Measurements from ENCODE around the gene F2RL3.

Gene F2RL3

DNA sequence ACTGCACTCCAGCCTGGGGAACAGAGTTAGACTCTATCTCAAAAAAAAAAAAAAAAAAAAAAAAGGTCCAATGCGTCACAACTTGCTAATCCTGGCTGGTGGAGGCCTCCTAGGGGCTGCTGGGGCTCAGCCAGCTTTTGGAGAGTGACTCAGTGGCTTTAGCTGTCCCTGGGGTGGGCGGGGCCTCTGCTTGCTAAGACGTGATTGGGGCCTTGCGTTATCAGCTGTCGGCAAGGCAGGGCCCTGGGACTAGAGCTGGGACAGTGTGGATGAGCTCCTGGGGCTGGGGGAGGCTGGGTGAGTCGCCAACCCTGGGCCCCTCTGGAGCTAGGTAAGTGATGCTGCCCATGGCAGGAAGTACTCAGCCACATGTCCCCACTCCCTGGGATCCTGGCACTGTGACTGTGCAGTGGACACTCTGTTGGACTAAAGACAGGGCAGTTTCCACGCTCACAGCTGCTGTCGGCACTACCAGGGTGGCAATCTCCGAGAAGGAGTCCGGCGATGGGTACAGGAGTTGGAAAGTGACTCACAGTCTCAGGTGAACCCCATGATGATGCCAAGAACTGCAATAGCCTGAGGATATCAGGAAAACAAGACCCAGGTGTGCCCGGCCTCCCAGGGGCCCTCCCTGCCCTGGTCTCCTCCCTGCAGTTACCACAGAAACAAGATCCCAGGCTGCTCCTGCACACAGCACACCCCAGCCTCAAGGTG lies 32.2 kb downstream of the F2RL3 start:
- no peaks in the 10 kb centered on the region for H3K36me3 ChIP-seq (ENCODE audit: control insufficient read depth, insufficient read depth, low read length)
- H3K9me3 ChIP-seq (ENCODE audit: control insufficient read depth, low read length) = no peaks in the 10 kb centered on the region
- H3K27me3 ChIP-seq (replicated peaks; ENCODE audit: control insufficient read depth, insufficient read depth, low read length, poor library complexity, severe bottlenecking) = no peaks in the 10 kb centered on the region
- H3K27ac ChIP-seq (ENCODE audit: insufficient read depth, low read length, poor library complexity, severe bottlenecking) = no peak overlapping the region
- no peaks in the 10 kb centered on the region for H3K4me1 ChIP-seq (ENCODE audit: control insufficient read depth, insufficient read depth, low read length, poor library complexity, severe bottlenecking)
- no peak overlapping the region for H3K4me3 ChIP-seq (ENCODE audit: insufficient read depth, low read depth, low read length, poor library complexity, severe bottlenecking)
- no peak for DNase-seq

DNA sequence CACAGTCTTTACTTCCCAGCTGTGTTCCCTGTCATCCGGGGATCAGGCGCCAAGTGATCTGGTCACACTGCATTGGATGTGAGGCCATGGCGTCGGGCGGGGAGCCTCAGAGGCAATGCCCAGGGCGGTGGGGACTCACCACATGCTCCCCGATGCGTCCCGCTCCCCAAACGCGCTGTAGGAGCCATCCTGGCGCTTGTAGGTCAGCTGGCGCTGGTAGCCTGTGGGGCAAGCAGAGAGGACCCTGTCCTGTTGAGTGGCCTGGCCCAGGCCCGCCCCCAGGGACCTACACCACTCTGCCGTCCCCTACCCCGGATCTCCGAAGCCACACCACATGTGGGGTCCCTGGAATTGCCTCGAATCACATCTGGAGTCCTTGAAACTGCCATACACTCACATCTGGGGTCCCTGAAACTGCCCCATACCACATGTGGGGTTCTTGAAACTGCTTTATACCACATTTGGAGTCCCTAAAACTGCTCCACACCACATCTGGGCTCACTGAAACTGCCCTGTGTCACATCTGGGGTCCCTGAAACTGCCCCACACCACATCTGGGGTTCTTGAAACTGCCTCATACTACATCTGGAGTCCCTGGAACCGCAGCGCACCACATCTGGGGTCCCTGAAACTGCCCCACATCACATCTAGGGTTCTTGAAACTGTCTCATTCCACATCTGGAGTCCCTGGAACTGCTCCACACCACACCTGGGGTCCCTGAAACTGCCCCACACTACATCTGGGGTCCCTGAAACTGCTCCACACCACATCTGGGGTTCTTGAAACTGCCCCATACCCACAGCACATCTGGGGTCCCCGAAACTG lies 33.2 kb downstream of the F2RL3 start:
- H3K27ac ChIP-seq (ENCODE audit: insufficient read depth, low read length, poor library complexity, severe bottlenecking) = no peak overlapping the region
- no peak for DNase-seq
- H3K27me3 ChIP-seq (replicated peaks; ENCODE audit: control insufficient read depth, insufficient read depth, low read length, poor library complexity, severe bottlenecking) = no peaks in the 10 kb centered on the region
- H3K9me3 ChIP-seq (ENCODE audit: control insufficient read depth, low read length) = no peaks in the 10 kb centered on the region
- H3K4me1 ChIP-seq (ENCODE audit: control insufficient read depth, insufficient read depth, low read length, poor library complexity, severe bottlenecking) = no peaks in the 10 kb centered on the region
- H3K4me3 ChIP-seq (ENCODE audit: insufficient read depth, low read depth, low read length, poor library complexity, severe bottlenecking) = no peak overlapping the region
- H3K36me3 ChIP-seq (ENCODE audit: control insufficient read depth, insufficient read depth, low read length) = no peaks in the 10 kb centered on the region

DNA sequence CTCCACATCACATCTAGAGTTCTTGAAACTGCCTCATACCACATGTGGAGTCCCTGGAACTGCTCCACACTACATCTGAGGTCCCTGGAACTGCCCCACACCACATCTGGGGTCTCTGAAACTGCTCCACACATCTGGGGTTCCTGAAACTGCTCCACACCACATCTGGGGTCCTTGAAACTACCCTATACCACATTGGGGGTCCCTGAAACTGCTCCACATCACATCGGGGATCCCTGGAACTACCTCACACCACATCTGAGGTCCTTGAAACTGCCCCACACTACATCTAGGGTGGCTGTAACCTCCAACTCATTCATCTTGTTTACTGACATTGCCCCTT lies 33.8 kb downstream of the F2RL3 start:
- no peak overlapping the region for H3K4me3 ChIP-seq (ENCODE audit: insufficient read depth, low read depth, low read length, poor library complexity, severe bottlenecking)
- H3K36me3 ChIP-seq (ENCODE audit: control insufficient read depth, insufficient read depth, low read length) = no peaks in the 10 kb centered on the region
- no peaks in the 10 kb centered on the region for H3K4me1 ChIP-seq (ENCODE audit: control insufficient read depth, insufficient read depth, low read length, poor library complexity, severe bottlenecking)
- no peaks in the 10 kb centered on the region for H3K27me3 ChIP-seq (replicated peaks; ENCODE audit: control insufficient read depth, insufficient read depth, low read length, poor library complexity, severe bottlenecking)
- DNase-seq = no peak
- H3K27ac ChIP-seq (ENCODE audit: insufficient read depth, low read length, poor library complexity, severe bottlenecking) = no peak overlapping the region
- no peaks in the 10 kb centered on the region for H3K9me3 ChIP-seq (ENCODE audit: control insufficient read depth, low read length)

DNA sequence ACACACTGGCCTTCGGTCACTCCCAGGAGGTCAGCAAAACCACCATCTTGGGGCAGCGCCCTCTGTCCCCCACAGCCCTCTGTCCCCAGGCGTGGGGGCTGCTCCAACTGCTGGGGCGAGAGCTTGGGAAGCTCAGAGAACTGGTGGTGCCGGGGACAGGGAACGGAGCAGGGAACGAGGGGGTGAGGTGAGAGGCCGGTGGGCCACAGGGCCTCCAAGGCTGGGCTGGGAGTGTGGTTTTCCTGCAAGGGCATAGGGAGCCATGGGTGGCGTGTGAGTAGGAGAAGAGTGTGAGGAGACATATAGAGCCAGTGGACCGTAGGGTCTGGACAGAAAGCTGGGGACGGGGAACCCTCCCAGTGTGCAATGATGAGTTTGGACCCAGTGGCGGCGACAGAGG lies 34.1 kb downstream of the F2RL3 start:
- H3K4me1 ChIP-seq (ENCODE audit: control insufficient read depth, insufficient read depth, low read length, poor library complexity, severe bottlenecking) = no peaks in the 10 kb centered on the region
- no peaks in the 10 kb centered on the region for H3K36me3 ChIP-seq (ENCODE audit: control insufficient read depth, insufficient read depth, low read length)
- no peak for DNase-seq
- no peak overlapping the region for H3K4me3 ChIP-seq (ENCODE audit: insufficient read depth, low read depth, low read length, poor library complexity, severe bottlenecking)
- H3K27me3 ChIP-seq (replicated peaks; ENCODE audit: control insufficient read depth, insufficient read depth, low read length, poor library complexity, severe bottlenecking) = no peaks in the 10 kb centered on the region
- H3K27ac ChIP-seq (ENCODE audit: insufficient read depth, low read length, poor library complexity, severe bottlenecking) = no peak overlapping the region
- H3K9me3 ChIP-seq (ENCODE audit: control insufficient read depth, low read length) = no peaks in the 10 kb centered on the region

DNA sequence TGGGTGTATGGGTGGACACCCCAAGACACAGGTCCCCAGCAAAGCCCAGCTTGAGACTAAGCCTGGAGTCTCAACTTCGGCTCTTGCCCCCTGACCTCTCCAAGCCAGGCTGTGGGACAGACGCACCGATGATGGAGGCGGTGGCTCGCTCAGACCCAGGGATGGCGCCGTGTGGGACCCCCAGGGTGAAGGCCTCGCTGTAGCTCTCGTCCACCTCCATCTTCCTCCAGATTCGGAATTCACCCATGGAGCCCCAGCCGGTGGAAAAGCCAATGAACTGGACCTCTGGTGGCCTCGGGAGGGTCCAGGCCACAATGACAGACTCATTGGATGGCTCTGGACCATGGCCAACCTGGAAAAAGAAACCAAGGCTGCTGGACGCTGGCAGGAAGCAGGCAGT lies 39.1 kb downstream of the F2RL3 start:
- Histone ChIP-seq H3K27ac (ENCODE audit: insufficient read depth, low read length, poor library complexity, severe bottlenecking) (no peak overlapping the region), H3K4me3 (ENCODE audit: insufficient read depth, low read depth, low read length, poor library complexity, severe bottlenecking) (no peak overlapping the region), H3K9me3 (ENCODE audit: control insufficient read depth, low read length) (no peaks in the 10 kb centered on the region), H3K27me3 (replicated peaks; ENCODE audit: control insufficient read depth, insufficient read depth, low read length, poor library complexity, severe bottlenecking) (no peaks in the 10 kb centered on the region), H3K36me3 (ENCODE audit: control insufficient read depth, insufficient read depth, low read length) (no peaks in the 10 kb centered on the region), H3K4me1 (ENCODE audit: control insufficient read depth, insufficient read depth, low read length, poor library complexity, severe bottlenecking) (no peaks in the 10 kb centered on the region)
- DNase-seq = no peak

DNA sequence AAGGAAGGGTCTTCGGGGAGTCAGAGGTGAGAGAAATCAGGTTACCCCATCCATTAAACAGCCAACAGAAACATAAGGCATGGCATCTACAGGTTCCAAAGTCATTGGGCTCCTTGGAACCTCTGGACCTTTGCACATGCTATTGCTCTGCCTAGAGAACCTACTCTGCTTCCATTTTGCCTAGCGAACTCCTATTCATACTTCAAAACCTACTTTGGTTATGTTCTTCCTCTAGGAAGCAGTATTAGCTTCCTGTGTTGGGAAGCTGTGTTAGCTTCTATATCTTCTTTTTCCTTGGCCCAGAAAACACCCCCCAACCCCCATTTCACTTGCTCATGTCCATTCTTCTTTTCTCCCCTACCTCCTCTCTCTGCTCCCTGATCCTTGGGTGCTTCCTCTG lies 39.6 kb downstream of the F2RL3 start:
- DNase-seq = no peak
- Histone ChIP-seq H3K4me1 (ENCODE audit: control insufficient read depth, insufficient read depth, low read length, poor library complexity, severe bottlenecking) (no peaks in the 10 kb centered on the region), H3K9me3 (ENCODE audit: control insufficient read depth, low read length) (no peaks in the 10 kb centered on the region), H3K27ac (ENCODE audit: insufficient read depth, low read length, poor library complexity, severe bottlenecking) (no peak overlapping the region), H3K27me3 (replicated peaks; ENCODE audit: control insufficient read depth, insufficient read depth, low read length, poor library complexity, severe bottlenecking) (no peaks in the 10 kb centered on the region), H3K4me3 (ENCODE audit: insufficient read depth, low read depth, low read length, poor library complexity, severe bottlenecking) (no peak overlapping the region), H3K36me3 (ENCODE audit: control insufficient read depth, insufficient read depth, low read length) (no peaks in the 10 kb centered on the region)

DNA sequence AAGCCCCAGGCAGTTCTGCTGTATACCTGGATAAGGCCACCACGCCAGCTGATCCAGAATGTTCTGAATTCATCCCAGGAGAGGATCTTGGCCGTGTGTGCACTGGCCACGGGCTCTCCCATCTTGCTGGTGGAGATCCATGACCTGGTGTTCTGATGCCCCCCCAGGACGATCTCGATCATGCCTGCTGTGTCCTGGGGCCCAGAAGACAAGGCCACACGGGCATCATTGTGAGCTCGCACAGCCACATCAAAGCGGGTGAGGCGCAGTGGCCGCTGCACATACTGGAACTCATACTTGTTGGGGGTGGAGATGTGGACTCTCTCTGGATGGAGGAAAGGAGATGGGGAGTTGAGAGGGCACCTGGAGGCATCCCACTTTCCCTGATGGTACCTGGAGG lies 40.1 kb downstream of the F2RL3 start:
- Histone ChIP-seq H3K4me1 (ENCODE audit: control insufficient read depth, insufficient read depth, low read length, poor library complexity, severe bottlenecking) (no peaks in the 10 kb centered on the region), H3K9me3 (ENCODE audit: control insufficient read depth, low read length) (no peaks in the 10 kb centered on the region), H3K27me3 (replicated peaks; ENCODE audit: control insufficient read depth, insufficient read depth, low read length, poor library complexity, severe bottlenecking) (no peaks in the 10 kb centered on the region), H3K4me3 (ENCODE audit: insufficient read depth, low read depth, low read length, poor library complexity, severe bottlenecking) (no peak overlapping the region), H3K27ac (ENCODE audit: insufficient read depth, low read length, poor library complexity, severe bottlenecking) (no peak overlapping the region), H3K36me3 (ENCODE audit: control insufficient read depth, insufficient read depth, low read length) (no peaks in the 10 kb centered on the region)
- DNase-seq = no peak

DNA sequence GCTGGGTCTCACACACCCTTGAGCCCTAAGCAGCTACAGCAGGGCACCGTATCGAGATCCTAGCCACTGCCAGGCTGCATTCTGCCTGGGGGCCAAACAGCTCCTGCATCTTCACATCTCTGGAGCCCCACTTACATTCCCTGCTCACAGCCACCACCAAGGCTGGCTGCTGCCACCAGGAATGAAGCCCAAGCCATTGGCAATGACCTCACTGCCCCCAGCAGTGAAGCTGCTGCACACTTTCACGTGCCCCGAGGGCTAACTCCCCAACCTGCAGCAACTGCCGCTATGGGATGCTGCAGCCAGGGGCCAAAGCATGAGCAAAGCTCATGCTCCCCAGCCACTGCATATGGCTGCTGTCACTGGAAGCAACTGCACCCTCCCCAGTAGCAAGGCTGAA lies 42.0 kb downstream of the F2RL3 start:
- DNase-seq = no peak
- no peaks in the 10 kb centered on the region for H3K4me1 ChIP-seq (ENCODE audit: control insufficient read depth, insufficient read depth, low read length, poor library complexity, severe bottlenecking)
- no peaks in the 10 kb centered on the region for H3K27me3 ChIP-seq (replicated peaks; ENCODE audit: control insufficient read depth, insufficient read depth, low read length, poor library complexity, severe bottlenecking)
- no peak overlapping the region for H3K27ac ChIP-seq (ENCODE audit: insufficient read depth, low read length, poor library complexity, severe bottlenecking)
- H3K36me3 ChIP-seq (ENCODE audit: control insufficient read depth, insufficient read depth, low read length) = no peaks in the 10 kb centered on the region
- H3K4me3 ChIP-seq (ENCODE audit: insufficient read depth, low read depth, low read length, poor library complexity, severe bottlenecking) = no peak overlapping the region
- no peaks in the 10 kb centered on the region for H3K9me3 ChIP-seq (ENCODE audit: control insufficient read depth, low read length)

DNA sequence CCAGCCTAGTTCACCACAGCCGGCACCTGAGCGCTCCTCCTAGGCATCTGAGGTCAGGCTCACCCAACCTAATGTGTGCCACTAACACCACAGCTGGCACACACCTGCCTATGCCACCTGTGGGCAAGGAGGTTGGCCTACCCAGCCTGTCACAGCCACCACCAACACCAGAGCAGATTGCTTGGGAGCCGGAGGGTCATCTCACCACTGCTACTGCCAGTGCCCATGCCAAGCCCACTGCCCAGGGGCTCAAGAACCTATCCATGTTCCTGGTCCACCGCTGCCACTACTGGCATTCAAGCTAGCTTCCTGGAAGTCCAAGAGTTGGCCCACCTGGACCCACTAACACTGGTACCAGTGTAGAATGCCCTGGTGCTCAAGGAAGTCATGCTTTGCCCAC lies 42.5 kb downstream of the F2RL3 start:
- Histone ChIP-seq H3K4me3 (ENCODE audit: insufficient read depth, low read depth, low read length, poor library complexity, severe bottlenecking) (no peak overlapping the region), H3K9me3 (ENCODE audit: control insufficient read depth, low read length) (no peaks in the 10 kb centered on the region), H3K36me3 (ENCODE audit: control insufficient read depth, insufficient read depth, low read length) (no peaks in the 10 kb centered on the region), H3K27me3 (replicated peaks; ENCODE audit: control insufficient read depth, insufficient read depth, low read length, poor library complexity, severe bottlenecking) (no peaks in the 10 kb centered on the region), H3K4me1 (ENCODE audit: control insufficient read depth, insufficient read depth, low read length, poor library complexity, severe bottlenecking) (no peaks in the 10 kb centered on the region), H3K27ac (ENCODE audit: insufficient read depth, low read length, poor library complexity, severe bottlenecking) (no peak overlapping the region)
- no peak for DNase-seq

DNA sequence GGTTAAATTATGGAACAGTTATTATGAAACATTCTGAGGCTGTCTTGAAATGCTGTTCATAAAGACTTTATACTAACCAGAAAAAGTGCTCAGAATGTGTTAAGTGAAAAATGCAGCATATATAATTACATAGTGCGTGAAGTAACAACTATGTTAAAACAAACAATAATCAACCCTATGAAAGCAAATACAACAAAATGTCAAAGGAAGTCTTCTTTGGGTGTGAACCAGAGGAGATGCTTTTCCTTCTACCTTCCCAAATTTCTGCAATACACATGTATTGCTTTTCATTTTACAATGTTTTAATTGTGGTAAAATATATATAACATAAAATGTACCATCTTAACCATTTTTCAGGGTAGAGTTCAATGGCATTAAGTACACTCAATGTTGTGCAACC lies 45.7 kb downstream of the F2RL3 start:
- Histone ChIP-seq H3K27ac (ENCODE audit: insufficient read depth, low read length, poor library complexity, severe bottlenecking) (no peak overlapping the region), H3K9me3 (ENCODE audit: control insufficient read depth, low read length) (no peaks in the 10 kb centered on the region), H3K4me3 (ENCODE audit: insufficient read depth, low read depth, low read length, poor library complexity, severe bottlenecking) (no peak overlapping the region), H3K27me3 (replicated peaks; ENCODE audit: control insufficient read depth, insufficient read depth, low read length, poor library complexity, severe bottlenecking) (no peaks in the 10 kb centered on the region), H3K36me3 (ENCODE audit: control insufficient read depth, insufficient read depth, low read length) (no peaks in the 10 kb centered on the region), H3K4me1 (ENCODE audit: control insufficient read depth, insufficient read depth, low read length, poor library complexity, severe bottlenecking) (no peaks in the 10 kb centered on the region)
- DNase-seq = no peak
